Raji (cell line): ENCODE data around the gene SIRPA.

ENCODE experiments used
- POLR2A ChIP-seq: IDR thresholded peaks from 2 replicates; pipeline ENCODE4 v1.6.1; 2011; ENCODE audit warnings: low read depth, low read length, control low read depth; ENCODE audit not compliant: insufficient read depth

The SIRPA gene

DNA sequence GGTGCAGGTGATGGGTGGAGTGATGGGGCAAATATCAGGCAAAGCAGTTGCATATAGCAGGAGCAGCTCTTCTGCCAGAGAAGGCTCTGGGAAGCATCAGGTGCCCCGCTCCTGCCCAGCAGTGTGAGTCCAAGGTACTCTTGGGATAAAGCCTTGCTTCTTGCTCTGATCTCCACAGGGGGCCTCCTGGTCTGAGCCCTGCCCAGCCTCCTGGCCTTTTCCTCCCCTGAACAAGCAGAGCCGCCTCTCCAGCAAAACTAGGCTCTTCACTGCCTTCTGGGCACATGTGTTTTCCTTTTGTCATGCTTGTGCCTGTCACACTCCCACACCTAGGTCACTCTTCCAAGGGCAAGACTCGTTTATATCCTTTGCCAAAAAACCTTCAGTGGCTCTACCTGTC lies 34.3 kb downstream of the SIRPA start:
- no peak for TF ChIP-seq POLR2A

DNA sequence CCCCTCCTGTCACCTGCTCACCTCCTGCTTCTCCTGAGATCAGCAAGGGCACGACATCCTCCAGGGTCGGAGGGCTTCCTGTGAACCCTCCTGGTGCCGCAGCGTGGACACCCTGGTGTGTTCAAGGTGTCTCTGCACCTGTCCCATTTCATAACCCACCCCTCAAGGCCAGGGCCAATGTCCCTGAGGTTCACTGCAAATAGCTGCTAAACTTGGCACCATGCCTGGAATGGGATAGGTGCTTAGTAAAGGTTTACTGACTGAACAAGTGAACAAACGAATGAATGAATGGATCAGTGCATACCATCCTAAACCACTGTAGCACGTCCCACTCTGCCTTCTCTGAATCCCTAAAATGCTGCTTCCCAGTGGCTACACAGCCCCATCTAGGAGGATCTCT lies 35.0 kb downstream of the SIRPA start:
- TF ChIP-seq POLR2A: no peak

DNA sequence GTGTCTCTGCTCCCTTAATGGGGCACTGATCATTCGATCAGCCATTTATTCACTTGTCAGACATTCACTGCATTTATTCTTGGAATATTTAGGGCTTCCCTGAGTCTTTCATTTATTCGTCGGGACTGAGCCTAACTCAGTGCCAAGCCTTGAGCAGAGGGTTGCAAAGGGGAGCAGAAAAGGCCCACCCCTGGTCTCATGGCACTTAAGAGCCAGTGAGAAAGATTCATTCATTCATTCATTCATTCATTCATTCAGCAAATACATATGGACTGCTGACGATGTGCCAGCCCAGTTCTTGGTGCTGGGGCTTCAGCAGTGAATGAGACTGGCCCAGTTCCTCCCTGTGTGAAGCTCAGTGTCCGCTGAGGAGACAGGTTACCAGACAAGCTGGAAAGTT lies 36.6 kb downstream of the SIRPA start:
- TF ChIP-seq POLR2A: no peak

DNA sequence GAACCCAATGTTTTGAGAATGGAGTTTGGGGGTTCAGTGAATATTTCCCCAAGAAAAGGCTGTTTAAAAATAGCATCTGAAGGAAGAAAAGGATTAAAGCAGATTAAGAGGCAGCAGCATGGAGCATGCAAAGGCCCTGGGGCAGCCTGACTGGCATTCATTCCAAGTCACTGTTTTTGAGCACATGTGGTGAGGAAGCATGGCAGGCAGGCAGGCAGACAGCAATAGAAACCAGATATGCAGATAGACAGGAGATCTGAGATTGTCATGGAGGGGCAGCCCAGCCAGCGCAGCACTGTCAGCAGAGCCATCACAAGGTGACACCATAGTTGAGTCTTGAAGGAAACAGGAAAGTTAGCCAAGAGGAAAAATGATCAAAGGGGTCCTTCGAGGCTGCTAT lies 37.8 kb downstream of the SIRPA start:
- TF ChIP-seq POLR2A: no peak

DNA sequence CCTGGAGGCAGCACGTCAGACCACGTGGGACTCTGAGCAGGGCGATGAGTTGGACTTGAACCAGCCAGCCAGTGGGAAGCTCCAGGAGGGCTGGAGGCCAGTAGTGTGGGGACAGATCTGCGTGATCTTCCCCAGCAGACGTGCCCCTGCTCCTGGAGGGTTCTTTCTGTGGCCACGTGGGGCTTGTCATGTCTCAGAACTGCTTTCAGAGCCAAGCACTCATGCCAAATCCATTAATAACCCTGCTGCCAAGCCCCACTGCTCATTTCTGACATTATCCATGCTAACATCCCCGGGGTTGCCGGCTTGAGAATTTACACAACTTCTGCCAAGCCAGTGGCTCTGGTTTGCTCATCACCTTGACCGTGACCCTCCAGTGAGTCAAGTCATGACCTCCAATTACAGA lies 38.3 kb downstream of the SIRPA start:
- TF ChIP-seq POLR2A: no peak

DNA sequence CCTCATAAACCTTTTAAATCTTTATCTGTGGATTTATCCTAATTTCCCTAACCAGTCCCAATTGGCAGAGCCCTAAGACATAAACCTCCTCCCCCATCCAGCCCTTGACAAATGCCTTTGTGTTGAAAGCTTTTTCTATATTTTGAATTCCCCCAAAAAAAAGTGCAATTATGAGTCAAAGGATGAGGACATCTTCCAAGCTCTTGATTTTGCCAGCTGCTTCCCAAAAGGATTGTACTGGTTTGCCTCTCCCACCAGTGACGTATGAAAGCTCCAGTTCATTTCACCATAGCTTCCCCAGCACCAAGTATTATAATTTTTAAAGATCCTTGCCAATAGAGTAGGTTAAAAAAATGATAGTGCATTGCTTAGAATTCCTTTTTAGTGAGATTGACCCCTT lies 38.9 kb downstream of the SIRPA start:
- no peak for TF ChIP-seq POLR2A

DNA sequence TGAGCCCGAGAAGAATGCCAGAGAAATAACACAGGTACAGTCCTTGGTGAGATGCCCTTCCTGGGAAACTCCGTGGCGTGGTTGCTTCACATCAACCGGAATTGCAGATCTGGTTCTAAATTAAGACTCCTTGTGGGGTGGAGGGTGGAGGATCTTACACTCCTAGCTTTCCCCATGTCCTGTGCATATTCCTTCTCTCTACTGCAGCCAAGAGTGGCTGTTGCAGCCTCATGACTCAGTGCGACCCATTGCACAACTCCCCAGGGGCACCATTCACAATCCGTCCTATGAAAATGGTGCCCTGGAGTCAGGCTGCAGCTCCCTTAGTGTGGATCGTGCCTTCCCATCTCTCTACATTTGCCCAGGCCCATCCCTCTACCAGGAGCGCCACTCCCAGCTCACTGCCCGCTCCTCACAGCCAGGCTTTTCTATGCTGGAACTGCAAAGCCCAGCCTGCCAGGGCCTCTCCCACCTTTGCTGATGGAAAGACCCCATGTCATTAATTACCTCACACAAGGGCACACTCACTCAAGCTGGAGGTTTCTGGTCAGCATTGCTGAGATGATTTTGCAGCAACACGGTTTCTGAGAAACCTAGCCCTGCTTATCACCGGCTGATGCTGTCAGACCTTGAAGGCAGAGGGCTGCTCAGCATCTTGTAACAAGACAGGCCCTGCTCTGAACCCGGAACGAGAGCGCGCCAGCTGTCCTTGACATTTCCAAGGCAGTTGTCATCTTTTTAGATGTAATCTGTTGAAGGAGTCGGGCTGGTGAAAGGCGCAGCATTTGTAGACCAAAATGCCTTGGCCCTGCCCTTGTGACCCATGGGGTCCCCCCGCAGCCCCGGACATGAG lies 39.7 kb downstream of the SIRPA start:
- TF ChIP-seq POLR2A: no peak

DNA sequence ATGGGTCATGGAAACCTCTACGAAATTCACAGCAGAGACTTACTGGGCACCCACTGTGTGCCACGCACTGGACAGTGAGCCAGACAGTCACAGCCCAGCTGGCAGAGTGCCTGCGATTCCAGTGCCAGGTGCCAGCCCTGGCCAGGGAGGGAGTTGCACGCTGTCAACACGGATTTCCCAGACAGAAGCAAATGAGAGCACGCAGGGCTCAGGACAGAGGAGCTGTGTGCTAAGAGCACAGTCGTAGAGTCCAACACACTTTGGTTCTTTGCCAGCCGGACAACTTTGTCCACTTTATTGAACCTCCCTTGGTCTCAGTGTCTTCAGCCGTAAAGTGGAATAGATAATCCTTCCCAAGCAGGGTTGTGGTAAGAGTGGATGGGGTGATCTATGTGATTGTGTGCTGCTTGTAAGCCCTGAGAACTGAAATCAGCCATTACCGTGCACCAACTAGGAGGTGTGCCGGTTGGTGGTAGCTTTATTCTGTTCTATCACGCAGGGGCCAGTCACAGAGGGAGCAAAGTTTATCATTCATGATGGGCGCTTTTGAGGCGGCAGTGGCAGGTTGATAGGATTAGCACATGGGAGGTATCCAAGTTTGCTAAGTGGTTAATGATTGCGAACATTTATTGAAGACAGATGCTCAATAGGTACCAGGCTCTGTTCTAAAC lies 40.6 kb downstream of the SIRPA start:
- TF ChIP-seq POLR2A: no peak

DNA sequence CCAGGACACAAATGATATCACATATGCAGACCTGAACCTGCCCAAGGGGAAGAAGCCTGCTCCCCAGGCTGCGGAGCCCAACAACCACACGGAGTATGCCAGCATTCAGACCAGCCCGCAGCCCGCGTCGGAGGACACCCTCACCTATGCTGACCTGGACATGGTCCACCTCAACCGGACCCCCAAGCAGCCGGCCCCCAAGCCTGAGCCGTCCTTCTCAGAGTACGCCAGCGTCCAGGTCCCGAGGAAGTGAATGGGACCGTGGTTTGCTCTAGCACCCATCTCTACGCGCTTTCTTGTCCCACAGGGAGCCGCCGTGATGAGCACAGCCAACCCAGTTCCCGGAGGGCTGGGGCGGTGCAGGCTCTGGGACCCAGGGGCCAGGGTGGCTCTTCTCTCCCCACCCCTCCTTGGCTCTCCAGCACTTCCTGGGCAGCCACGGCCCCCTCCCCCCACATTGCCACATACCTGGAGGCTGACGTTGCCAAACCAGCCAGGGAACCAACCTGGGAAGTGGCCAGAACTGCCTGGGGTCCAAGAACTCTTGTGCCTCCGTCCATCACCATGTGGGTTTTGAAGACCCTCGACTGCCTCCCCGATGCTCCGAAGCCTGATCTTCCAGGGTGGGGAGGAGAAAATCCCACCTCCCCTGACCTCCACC lies 42.2 kb downstream of the SIRPA start:
- no peak for TF ChIP-seq POLR2A

DNA sequence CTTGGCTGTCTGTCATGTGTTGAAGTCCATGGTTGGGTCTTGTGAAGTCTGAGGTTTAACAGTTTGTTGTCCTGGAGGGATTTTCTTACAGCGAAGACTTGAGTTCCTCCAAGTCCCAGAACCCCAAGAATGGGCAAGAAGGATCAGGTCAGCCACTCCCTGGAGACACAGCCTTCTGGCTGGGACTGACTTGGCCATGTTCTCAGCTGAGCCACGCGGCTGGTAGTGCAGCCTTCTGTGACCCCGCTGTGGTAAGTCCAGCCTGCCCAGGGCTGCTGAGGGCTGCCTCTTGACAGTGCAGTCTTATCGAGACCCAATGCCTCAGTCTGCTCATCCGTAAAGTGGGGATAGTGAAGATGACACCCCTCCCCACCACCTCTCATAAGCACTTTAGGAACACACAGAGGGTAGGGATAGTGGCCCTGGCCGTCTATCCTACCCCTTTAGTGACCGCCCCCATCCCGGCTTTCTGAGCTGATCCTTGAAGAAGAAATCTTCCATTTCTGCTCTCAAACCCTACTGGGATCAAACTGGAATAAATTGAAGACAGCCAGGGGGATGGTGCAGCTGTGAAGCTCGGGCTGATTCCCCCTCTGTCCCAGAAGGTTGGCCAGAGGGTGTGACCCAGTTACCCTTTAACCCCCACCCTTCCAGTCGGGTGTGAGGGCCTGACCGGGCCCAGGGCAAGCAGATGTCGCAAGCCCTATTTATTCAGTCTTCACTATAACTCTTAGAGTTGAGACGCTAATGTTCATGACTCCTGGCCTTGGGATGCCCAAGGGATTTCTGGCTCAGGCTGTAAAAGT lies 43.5 kb downstream of the SIRPA start:
- TF ChIP-seq POLR2A: no peak

DNA sequence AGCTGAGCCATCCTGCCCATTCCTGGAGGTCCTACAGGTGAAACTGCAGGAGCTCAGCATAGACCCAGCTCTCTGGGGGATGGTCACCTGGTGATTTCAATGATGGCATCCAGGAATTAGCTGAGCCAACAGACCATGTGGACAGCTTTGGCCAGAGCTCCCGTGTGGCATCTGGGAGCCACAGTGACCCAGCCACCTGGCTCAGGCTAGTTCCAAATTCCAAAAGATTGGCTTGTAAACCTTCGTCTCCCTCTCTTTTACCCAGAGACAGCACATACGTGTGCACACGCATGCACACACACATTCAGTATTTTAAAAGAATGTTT lies 44.0 kb downstream of the SIRPA start:
- no peak for TF ChIP-seq POLR2A

DNA sequence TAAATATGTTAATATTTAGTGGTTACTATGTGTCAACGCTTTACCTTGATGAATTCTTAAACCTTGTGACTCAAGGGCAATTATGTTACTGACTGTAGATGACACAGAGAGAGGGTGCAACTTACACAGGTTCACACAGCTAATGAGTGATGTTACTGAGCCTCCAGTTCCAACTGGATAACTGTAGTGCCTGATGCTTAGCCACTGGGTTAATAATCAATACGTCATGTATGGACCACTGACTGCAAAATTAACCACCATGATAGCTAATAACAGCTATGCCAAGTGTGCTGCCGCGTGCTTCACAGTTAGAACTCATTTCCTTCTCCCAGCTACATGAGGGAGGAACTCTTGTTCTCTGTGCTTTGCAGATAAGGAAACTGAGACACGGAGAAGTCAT lies 45.4 kb downstream of the SIRPA start:
- no peak for TF ChIP-seq POLR2A

DNA sequence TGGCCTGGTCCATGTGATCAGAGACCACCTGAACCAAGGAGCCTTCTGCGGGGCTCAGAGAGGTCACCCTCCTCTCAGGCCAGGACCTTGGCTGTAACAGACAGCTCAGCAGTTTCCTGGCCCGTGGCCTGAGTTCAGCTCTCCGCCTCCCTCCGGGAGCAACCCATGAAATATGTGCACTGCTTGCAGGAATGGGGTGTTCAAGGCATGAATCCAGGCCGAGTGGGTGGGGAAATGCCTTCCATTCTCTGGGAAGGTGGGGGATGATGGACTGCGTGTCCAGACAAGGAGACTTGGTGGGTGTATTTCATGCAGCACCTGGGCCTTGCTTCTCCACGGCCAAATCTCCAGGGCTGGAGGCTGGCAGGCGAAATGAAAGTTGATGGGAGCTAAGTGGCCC lies 46.0 kb downstream of the SIRPA start:
- TF ChIP-seq POLR2A: no peak

DNA sequence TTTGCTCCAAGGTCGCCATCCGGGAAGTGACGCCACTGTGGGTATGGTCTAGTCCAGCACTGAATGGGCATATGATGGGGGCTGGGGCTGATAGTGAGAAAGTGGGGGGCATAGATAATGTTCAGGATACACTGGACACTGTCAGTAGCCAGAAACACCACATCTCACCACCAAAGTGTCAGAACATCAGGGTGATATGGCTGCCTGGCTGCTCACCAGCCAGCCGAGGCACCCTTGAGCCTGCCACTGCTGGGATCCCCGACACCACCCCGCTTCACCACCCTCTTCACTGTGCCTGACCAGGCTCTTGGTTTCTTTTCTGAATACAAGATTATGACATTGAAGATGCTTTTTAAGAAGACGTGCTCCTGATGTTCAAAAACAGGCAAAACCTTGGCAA lies 46.9 kb downstream of the SIRPA start:
- TF ChIP-seq POLR2A: no peak

DNA sequence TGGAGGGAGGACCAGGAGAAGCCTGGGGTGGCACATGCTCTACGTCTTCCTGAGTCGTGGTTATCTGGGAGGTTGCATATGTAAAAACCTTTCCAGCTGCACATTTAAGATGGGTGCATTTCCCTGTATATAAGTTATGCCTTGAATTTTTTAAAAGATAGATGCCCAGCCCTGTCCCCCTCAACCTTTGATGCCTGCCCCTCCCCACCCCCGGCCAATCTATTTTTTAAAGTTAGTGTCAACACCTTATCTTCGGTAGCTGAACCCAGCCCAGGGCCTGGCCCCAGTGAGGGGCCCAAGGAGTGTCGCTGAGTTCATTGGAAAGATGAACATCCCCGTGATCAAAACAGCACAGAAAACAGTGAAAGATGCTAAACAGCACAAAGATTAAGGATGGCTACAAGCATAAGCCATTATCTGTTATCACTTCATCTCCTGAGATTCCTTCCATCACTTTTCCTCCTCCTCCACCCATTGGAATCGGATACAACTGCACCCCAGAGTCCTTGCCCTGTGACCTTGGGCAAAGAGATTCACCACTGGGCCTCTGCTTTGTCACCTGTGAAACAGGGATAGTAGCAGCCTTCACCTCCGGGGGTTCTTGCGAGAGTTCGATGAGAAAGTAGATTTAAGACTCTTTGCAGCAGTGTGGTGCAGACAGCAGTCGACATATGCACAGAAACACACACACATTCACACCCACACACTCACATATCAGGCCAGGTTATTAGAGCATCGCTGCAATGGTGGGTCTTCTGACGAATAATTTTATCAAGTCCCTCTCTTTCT lies 47.5 kb downstream of the SIRPA start:
- TF ChIP-seq POLR2A: no peak
